Frontal cortex (tissue), 4 donors: ENCODE data around the gene ROPN1L. TPM values are rescaled to one million over a fixed set of nuclear protein-coding genes. Genes with fewer than 3 reads are reported as not detected.

ENCODE experiments used
- DNase-seq, 2 donors: peaks; one replicate each; pipeline ENCODE4 v3.0.0; 2012; ENCODE audit warnings: low spot score in 2 of 2
- FAIRE-seq: peaks from 2 replicates; lab custom pipeline; 2012; peaks lifted over from hg19 to GRCh38; lab: Jason Lieb, UNC
- total RNA-seq: library from RNA; depleted of rRNA; stranded (reverse); fragments of >200 nt; gene quantifications from one replicate; pipeline ENCODE4 v1.2.3, GENCODE V29; 2014
- donor health status: control.
- donor health status: control.
- donor health status: control.

ROPN1L gene
- total RNA-seq, 1 donor from 2014 or later = 1.2 TPM

GRCh38 chr5:10474521-10475075 is 32.9 kb downstream of the ROPN1L start:
- FAIRE-seq (no peak), DNase-seq (no peak)

- FAIRE-seq (no peak), DNase-seq (no peak)
These were observed 34.4 kb downstream of the ROPN1L start for GRCh38 chr5:10475931-10476676.

DNA sequence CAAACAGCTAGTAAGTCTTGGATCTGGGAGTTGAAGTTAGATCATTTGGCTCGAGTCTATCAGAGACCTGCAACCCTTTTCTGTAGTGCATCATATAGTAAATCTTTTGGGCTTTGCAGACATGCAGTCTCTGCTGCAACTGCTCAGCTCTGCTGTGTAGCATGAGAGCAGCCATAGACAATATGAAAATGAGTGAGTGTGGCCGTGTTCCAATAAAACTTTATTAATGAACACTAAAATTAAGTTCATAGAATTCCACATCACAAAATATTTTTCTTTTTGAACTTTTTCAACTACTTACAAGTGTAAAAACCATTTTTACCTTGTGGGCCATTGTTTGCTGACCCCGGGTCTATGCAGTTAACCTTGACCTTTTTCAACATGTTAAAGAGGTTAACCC is 35.2 kb downstream of the ROPN1L start:
- FAIRE-seq = no peak
- no peak for DNase-seq

DNA sequence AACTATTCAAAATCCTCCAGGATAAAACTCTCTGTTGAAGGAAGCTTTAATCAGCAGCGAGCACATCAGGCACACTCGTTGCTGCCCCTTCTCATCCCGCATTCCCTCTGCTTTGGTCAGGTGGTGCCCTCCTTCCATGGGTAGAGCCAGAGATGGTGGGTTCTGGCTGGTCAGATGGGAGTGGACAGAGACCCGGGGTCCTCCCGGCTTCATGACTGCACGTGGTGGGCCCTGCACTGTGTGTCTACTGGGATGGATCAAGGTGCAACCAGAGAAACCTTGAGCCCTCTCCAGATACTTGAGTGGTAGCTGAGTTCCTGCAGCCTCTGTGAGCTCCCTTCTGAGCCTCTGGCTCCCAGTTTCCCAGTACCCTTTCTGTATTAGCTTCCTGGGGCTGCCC is 36.3 kb downstream of the ROPN1L start:
- no peak for FAIRE-seq
- no peak for DNase-seq

DNA sequence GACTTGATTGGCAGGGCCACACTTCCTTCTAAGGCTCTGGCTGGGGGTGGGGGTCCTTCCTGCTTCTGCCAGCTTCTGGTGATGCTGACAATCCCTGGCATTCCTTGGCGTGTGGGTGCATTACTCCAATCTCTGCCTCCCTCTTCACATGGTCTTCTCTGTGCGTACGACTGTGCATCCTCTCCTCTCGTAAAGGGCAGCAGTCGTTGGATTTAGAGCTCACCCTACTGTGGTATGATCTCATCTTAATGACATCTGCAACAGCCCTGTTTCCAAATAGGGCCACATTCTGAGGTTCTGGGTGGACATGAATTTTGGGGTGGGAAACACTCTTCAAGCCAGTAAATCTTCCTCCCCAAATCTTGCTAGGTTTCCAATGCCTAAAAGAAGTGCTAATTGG is 36.8 kb downstream of the ROPN1L start:
- DNase-seq (no peak), FAIRE-seq (no peak)

DNA sequence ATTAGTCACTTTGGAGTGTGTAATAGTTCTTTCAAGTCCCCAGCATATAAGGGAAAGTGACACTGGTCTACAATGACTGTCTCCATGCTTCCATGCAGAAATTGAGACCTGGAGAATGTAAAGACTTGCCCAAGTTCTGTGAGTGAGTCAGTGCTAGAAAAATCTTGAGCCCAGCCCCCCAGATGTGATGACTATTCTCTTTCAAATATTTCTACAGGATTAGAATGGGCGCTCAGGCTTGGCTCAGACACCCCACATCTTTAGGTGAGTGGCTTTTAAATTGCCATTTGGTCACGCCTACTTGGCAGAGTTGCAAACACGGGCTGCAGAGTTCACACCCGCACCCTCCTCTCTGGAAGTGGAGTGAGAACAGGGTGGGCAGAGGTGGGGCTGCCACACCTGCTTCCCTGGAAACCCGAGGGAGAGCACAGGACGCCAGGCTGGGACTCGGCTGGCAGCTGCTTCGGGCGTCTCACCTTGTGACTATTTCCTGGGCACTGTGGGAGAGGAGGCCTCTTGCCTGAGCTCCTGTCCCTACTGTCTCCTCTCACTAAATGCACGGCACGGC is 37.6 kb downstream of the ROPN1L start:
- FAIRE-seq (no peak), DNase-seq (no peak)

DNA sequence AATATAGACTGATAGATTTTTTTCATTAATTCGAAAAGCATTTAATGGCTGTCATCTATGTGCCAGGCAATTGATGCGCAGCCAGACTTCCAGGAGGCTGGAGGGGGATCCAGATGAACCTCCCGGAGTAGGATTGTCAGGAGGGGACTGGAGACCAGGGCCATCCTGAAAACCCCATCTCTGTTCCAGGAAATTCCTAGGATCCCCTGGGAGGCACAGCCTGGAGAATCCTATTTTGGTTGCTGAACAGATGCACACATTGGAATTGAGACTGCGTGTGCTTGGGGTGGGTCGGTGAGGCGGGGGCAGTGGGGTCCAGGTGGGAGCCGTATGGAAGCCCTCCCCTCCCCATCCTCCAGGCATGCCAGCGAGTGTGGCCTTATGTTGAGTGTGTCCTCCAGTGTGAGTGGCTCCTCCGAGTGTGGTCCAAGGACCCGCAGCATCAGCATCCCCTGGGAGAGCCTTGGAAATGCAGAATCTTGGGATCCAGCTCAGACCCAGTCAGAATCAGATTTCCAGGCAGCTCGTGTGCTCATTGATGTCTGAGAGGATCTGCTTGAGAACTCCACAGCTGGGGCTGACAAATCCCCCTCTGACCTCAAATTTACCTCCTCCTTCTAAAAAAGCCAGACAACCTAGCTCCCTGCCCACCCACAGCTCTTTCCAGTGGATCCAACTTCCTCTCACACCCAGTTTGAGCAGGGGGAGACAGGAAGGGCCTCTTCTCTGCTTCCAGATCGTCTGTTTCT is 38.7 kb downstream of the ROPN1L start:
- no peak for DNase-seq
- no peak for FAIRE-seq

DNA sequence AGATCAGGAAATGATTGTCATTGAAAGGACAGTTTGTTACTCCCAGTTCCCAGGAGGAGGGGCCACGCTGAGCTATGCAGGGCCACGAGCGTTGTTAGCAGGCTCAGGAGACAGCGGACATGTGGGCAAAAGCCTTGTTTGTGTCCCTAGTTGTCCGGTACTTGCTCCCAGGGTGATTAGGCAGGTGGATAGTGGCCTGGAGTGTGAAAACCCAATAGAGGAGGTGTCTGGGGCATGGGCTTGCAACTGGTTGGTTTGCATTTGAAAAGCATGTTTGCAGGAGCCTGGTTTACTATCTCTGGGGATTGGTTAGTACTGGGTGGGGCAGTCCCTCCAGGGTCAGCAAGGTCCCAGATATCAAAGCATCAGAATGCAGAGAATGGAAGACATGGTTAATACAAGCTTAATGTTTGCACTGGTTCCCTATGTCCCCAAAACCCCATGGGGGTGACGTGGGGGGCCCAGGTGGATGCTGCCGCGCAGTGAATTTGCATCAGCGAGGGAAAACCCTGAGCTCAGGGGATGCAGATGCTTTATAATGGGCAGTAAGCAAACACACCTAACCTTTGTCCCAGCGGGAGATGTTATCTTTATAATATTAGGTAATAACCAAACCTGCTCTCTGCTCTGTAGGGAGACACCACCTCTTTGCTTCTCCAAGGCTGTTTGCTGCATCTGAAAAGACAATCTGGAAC is 39.7 kb downstream of the ROPN1L start:
- DNase-seq = no peak
- no peak for FAIRE-seq

- DNase-seq = no peak
- FAIRE-seq = no peak
These were observed 41.3 kb downstream of the ROPN1L start for GRCh38 chr5:10482791-10483530.

DNA sequence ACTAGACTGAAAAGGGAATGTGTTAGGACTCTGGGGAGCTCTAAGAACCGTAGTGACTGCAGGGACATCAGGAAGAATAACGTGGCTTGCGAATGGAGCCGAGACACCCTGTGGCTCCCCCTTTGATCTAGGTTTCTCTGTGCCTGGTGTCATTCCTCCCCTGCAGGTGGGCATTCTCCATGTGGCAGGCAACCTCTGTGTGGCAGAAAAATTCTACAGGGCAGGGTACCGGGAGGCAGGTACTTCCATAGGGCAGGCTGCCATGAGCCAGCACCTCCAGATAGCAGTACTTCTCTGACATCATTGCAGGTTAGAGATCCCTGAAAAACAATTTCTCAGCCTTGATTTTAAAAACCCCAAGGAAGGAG is 43.1 kb downstream of the ROPN1L start:
- no peak for FAIRE-seq

GRCh38 chr5:10485142-10485795 is 43.6 kb downstream of the ROPN1L start:
- FAIRE-seq = no peak

More for the DNA sequence above, 43.1 kb downstream of the ROPN1L start:
- no peak for DNase-seq

DNA sequence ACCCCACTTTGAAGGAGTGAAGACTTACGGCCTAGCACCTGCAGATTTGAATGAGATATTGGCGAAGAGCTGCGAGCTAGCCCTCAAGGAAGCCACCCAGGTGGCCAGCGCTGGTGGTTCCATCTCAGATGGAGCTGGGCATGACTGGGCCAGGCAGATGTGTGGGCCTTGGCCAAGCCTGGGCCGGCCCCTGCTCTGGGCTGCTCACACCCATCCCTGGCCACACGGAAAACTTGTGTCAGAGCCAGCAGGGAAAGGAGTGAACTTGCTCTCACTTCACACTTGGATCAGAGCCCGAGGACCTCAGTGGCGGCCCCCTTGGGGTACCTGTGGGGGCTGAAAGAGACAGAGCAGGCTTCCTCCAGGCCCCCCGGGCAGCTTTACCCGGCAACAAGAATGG is 44.2 kb downstream of the ROPN1L start:
- FAIRE-seq = no peak
- no peak for DNase-seq

More at GRCh38 chr5:10485142-10485795, 43.6 kb downstream of the ROPN1L start:
- peak in 1 of 2 donors; percentile 57 for DNase-seq

GRCh38 chr5:10486511-10487344 is 45.0 kb downstream of the ROPN1L start:
- no peak for FAIRE-seq
- no peak for DNase-seq

DNA sequence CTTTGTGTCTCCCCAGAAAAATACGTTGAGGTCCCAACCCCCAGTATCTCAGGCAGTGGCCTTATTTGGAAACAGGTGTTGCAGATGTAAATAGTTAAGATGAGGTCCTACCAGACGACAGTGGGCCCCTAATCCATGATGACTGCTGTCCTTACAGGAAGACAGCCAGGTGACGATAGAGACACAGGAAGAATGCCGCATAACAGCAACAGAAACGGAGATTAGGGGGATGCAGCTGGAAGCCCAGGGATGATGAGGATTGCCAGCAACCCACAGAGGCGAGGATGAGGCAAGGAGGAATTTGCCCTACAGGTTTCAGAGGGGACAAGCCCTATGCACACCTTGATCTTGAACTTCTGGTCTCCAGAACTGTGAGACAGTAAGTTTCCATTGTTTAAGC is 46.5 kb downstream of the ROPN1L start:
- FAIRE-seq = no peak

DNA sequence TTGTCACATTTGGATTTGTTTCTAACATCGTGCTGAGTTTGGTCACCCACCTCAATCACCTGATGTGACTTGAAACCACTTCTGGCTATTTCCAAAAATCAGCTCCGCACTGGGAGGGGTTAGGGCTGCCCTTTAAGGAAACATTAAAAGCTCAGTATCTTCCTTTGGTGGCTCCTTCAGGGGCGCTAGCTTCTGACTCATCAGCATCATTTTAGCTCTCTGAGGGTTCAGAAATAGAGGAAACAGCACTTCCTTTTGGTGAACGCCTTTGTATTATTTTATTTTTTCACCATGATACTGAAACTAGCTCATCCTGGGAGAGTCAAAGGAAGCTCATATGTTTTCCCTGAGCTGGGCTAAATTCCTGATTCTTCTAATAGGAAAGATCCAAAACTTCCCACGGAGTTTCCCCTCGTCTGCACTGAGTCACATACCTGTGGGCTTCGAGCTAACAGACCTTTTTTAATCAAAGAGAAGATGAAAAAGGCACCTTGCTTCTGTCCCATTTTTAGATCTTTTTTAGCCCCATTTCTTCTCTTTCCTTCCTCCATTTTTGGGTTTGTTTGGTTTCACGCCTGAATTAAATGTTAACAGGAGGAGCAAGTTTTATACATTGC is 48.2 kb downstream of the ROPN1L start:
- DNase-seq (peak in 1 of 2 donors; percentile 47), FAIRE-seq (no peak)

More for the DNA sequence above, 46.5 kb downstream of the ROPN1L start:
- DNase-seq = no peak

DNA sequence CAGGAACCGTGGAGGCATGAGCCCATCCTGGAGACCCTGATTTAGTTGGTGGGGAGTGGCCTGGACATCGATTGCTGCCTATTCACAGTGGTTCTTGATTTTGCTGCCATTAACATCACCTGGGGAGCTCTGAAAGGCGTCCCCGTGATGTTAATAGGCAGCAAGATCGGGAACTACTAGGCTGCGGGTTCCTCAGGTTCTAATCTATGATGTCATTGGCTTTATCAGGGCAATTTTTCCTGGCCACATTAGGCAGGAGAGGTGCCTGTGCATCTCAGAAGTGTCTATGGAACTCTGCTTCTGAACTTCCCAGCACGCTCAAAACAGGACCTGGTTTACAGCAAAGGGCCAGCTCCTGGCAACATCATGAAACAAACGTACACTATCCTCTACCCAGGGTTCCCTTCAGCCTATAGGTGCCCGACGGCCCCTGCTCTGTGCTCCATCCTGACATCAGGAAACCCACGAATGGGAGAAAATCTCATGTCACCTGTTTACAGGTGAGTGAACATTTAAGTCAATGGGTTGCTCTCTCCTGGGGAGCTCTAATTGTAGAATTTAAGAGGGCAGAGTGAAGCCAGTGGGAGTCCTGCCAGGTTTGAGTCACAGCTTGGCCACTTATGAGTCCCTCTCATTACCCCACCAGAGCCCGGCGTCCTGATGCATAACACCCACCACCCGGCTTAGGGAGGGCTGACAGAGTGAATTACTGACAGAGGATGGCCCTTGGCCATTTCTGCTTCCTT is 49.4 kb downstream of the ROPN1L start:
- FAIRE-seq (no peak), DNase-seq (no peak)

DNA sequence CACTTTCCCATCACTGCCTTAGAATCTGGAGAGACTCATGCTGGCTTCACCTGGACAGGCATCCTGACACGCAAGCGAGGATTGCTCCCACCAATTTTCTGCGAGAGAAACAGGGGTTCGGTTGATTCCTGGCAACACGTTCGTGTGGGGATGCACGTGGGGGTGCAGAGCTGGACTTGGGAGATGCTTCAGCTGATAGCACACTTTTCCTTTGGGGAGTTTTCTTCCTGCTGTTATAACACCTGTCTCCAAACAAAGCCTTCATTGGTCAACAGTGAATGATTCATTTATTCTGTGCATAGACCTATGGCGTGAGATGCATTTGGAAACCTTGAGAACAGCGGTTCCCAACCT is 50.0 kb downstream of the ROPN1L start:
- DNase-seq (no peak), FAIRE-seq (no peak)
